ENCODE measurements around the gene VDAC2.
A peak's percentile ranks its signal among the peaks of the same experiment; 100 is the strongest.

GRCh38 chr10:75234683-75235374 lies 24.2 kb downstream of the VDAC2 start:
- TF ChIP-seq, protein P1, sequence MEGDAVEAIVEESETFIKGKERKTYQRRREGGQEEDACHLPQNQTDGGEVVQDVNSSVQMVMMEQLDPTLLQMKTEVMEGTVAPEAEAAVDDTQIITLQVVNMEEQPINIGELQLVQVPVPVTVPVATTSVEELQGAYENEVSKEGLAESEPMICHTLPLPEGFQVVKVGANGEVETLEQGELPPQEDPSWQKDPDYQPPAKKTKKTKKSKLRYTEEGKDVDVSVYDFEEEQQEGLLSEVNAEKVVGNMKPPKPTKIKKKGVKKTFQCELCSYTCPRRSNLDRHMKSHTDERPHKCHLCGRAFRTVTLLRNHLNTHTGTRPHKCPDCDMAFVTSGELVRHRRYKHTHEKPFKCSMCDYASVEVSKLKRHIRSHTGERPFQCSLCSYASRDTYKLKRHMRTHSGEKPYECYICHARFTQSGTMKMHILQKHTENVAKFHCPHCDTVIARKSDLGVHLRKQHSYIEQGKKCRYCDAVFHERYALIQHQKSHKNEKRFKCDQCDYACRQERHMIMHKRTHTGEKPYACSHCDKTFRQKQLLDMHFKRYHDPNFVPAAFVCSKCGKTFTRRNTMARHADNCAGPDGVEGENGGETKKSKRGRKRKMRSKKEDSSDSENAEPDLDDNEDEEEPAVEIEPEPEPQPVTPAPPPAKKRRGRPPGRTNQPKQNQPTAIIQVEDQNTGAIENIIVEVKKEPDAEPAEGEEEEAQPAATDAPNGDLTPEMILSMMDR (IDR thresholded peaks at IDR 0.05) = no peak
- TF ChIP-seq POLR2A (IDR thresholded peaks at IDR 0.05) (no peak), POLR2AphosphoS5 (IDR thresholded peaks at IDR 0.05) (peak in 2 of 3 donors; percentile 19 to 46)
